Measurements from ENCODE around the gene CYGB. TPM values are rescaled to one million over a fixed set of nuclear protein-coding genes. Genes with fewer than 3 reads are reported as not detected.

CYGB gene
- total and polyA plus RNA-seq, 10 of the 15 experiments (the other 5 are each of a cell fraction or from before 2014, with no cell fraction given) = 0.34 TPM; not detected in 9

- CTCF ChIA-PET = interaction anchor here (1.0 to 2.4 kb wide), 7 partner anchors 13 to 132 kb away, joined by 3 to 19 read pairs (median 4); no protein-coding TSS in a partner anchor
- H3K79me2 ChIP-seq (ENCODE audit: control insufficient read depth, insufficient read depth, low read length) = no peaks in the 10 kb centered on the region
- H3K4me1 ChIP-seq (ENCODE audit: control insufficient read depth, insufficient read depth, low read length) = no peaks in the 10 kb centered on the region; the same call in 1 of the 2 replicates
- no peak overlapping the region for H3K4me3 ChIP-seq
- H3K9me3 ChIP-seq (replicated peaks; ENCODE audit: control insufficient read depth, insufficient read depth, low read length) = no peaks in the 10 kb centered on the region
- H3K27ac ChIP-seq (ENCODE audit: control insufficient read depth, insufficient read depth) = no peak overlapping the region
- H3K27me3 ChIP-seq (replicated peaks in 1 of 2; ENCODE audit: control insufficient read depth in 2 of 2, insufficient read depth in 2 of 2, low read length in 1 of 2) = no peaks in the 10 kb centered on the region
- RAD21 ChIA-PET (ENCODE audit: unreplicated experiment) = interaction anchor here (1.0 to 2.5 kb wide), 4 partner anchors 9 to 25 kb away, joined by 3 to 15 read pairs (median 3); no protein-coding TSS in a partner anchor
- DNase-seq (ENCODE audit: low read depth, low spot score) (no peak), ATAC-seq (no peak), FAIRE-seq (no peak)
- SMC1A ChIA-PET (ENCODE audit: uncharacterized antibody, unreplicated experiment) = interaction anchor here (1.2 to 3.9 kb wide), 5 partner anchors 8 to 61 kb away, joined by 3 to 16 read pairs (median 4); no protein-coding TSS in a partner anchor
- H2AFZ ChIP-seq (ENCODE audit: control insufficient read depth, low read depth, low read length) = no peak overlapping the region
- BruUV-seq (replicated peaks) = no TSS peak
- H3K9ac ChIP-seq (ENCODE audit: control insufficient read depth, insufficient read depth, low read length) = no peak overlapping the region
- in situ Hi-C loops (cut with MboI) = no loop called here
- POLR2A ChIA-PET = interaction anchor here (1.0 kb wide), 1 partner anchor 10 kb away, joined by 3 read pairs; no protein-coding TSS in a partner anchor
- no peaks in the 10 kb centered on the region for H4K20me1 ChIP-seq (ENCODE audit: control insufficient read depth, insufficient read depth)
- intact Hi-C loops (cut with micrococcal nuclease; ENCODE audit: unreplicated experiment) = no loop called here
- H3K4me2 ChIP-seq (ENCODE audit: control insufficient read depth, insufficient read depth) = no peak overlapping the region; the same call in 1 of the 2 replicates
- no peaks in the 10 kb centered on the region; a peak in 1 of 4 replicates for H3K36me3 ChIP-seq (ENCODE audit: control insufficient read depth in 2 of 2, insufficient read depth in 2 of 2, low read length in 1 of 2)
- WGBS (ENCODE audit: insufficient coverage, insufficient replicate concordance, low lambda C conversion rate, missing lambda C conversion rate) = 61% methylated on average over 7 of the region's 7 CpGs
- TF ChIP-seq ZBTB40 (IDR thresholded peaks at IDR 0.05; ENCODE audit: borderline replicate concordance) (no peak), RB1 (IDR thresholded peaks at IDR 0.05; ENCODE audit: borderline replicate concordance) (no peak), ZNF622 (IDR thresholded peaks at IDR 0.05) (no peak), E4F1 (IDR thresholded peaks at IDR 0.05; ENCODE audit: borderline replicate concordance, partially characterized antibody) (no peak), RAD21 (IDR thresholded peaks at IDR 0.05; ENCODE audit: insufficient read depth, low read depth, low read length) (no peak), CBX3 (IDR thresholded peaks at IDR 0.05; ENCODE audit: borderline replicate concordance, low read depth) (no peak), KLF5 (IDR thresholded peaks at IDR 0.05; ENCODE audit: partially characterized antibody) (no peak), MEF2B (IDR thresholded peaks at IDR 0.05; ENCODE audit: partially characterized antibody, poor library complexity, severe bottlenecking) (no peak), LARP7 (IDR thresholded peaks at IDR 0.05) (no peak), CREM (IDR thresholded peaks at IDR 0.05; ENCODE audit: low read depth) (no peak), HDAC2 (IDR thresholded peaks at IDR 0.05) (no peak), PKNOX1 (IDR thresholded peaks at IDR 0.05) (no peak)
Observed at GRCh38 chr17:76549539-76549938, 12.0 kb upstream of the CYGB start.
